Osteocyte (in vitro differentiated cells): ENCODE data around the gene BLCAP. TPM values are rescaled to one million over a fixed set of nuclear protein-coding genes. Genes with fewer than 3 reads are reported as not detected.

Experiments used
- DNase-seq: peaks from one replicate; pipeline ENCODE4 v3.0.0; 2021; ENCODE audit warnings: mixed read lengths; ENCODE audit not compliant: unreplicated experiment; ENCODE audit errors: extremely low spot score
- H3K27ac Mint-ChIP-seq: one replicate; pipeline ENCODE4 v1.8.0; 2021; ENCODE audit warnings: mild to moderate bottlenecking, mixed read lengths; ENCODE audit not compliant: unreplicated experiment
- H3K27me3 Mint-ChIP-seq: one replicate; pipeline ENCODE4 v1.8.0; 2021; ENCODE audit warnings: mixed read lengths; ENCODE audit not compliant: unreplicated experiment
- H3K36me3 Mint-ChIP-seq: one replicate; pipeline ENCODE4 v1.8.0; 2021; ENCODE audit warnings: mixed read lengths; ENCODE audit not compliant: unreplicated experiment
- H3K4me1 Mint-ChIP-seq: one replicate; pipeline ENCODE4 v1.8.0; 2021; ENCODE audit warnings: mixed read lengths; ENCODE audit not compliant: unreplicated experiment
- H3K4me3 Mint-ChIP-seq: one replicate; pipeline ENCODE4 v1.8.0; 2021; ENCODE audit warnings: mild to moderate bottlenecking, moderate library complexity, mixed read lengths; ENCODE audit not compliant: unreplicated experiment
- H3K9me3 Mint-ChIP-seq: one replicate; pipeline ENCODE4 v1.8.0; 2021; ENCODE audit warnings: mixed read lengths; ENCODE audit not compliant: unreplicated experiment
- CTCF ChIP-seq: fragments of 200-600 bp; sonication (generic); IDR thresholded peaks from 2 replicates; pipeline ENCODE4 v1.5.0; 2021; ENCODE audit warnings: antibody characterized with exemption, mild to moderate bottlenecking, moderate library complexity
- total RNA-seq: library from RNA; stranded (reverse); gene quantifications from 2 replicates; pipeline ENCODE4 v1.2.1, GENCODE V29; 2021

BLCAP gene
- total RNA-seq, 1 donor from 2014 or later = 74.5 TPM

- Mint-ChIP-seq H3K4me3 (no peak overlapping the region), H3K36me3 (no peaks in the 10 kb centered on the region), H3K9me3 (no peaks in the 10 kb centered on the region), H3K27me3 (peaks cover 49% of the 10 kb centered on the region), H3K4me1 (no peaks in the 10 kb centered on the region), H3K27ac (no peak overlapping the region)
- no peak for TF ChIP-seq CTCF
- DNase-seq = no peak
These were observed 12.3 kb upstream of the BLCAP start for GRCh38 chr20:37540001-37540400.

DNA sequence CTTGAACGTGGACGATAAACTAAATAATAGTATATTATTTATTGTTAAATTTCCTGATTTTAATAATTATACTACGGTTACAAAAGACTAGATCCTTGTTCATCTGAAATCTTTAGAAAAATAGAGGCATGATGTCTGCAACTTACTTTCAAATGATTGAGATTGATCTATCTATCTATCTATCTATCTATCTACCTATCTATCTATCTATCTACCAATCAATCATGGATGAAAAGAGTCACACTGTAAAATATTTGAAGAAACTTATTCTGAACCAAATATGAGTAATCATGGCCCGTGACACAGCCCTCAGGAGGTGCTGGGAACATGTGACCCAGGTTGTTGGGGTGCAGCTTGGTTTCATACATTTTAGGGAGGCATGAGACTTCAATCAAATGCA is 11.7 kb upstream of the BLCAP start:
- no peak overlapping the region for H3K27ac Mint-ChIP-seq
- H3K9me3 Mint-ChIP-seq = no peaks in the 10 kb centered on the region
- H3K4me3 Mint-ChIP-seq = no peak overlapping the region
- no peak for TF ChIP-seq CTCF
- DNase-seq = no peak
- H3K27me3 Mint-ChIP-seq = peaks cover 44% of the 10 kb centered on the region
- no peaks in the 10 kb centered on the region for H3K36me3 Mint-ChIP-seq
- no peaks in the 10 kb centered on the region for H3K4me1 Mint-ChIP-seq

GRCh38 chr20:37538003-37538402 is 10.3 kb upstream of the BLCAP start:
- peaks cover 42% of the 10 kb centered on the region for H3K27me3 Mint-ChIP-seq

DNA sequence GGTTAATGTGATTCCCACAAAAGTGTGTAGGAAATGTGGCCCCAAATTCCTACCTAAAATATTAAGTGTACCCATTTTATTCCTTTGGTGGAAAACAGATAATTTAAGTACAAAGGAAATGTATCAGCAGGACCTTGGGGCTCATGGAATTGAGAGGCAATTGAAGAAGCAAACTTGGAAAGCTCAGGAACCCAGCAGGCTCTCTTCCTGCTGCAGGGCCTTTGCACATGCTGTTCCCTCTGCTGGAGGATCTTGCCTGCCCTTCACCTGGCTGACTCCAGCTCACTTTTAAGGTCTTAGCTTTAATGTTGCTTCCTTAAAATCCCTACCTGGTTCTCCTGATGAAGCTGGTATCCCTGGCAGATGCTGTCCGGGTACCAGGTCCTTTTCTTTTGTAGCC is 9.8 kb upstream of the BLCAP start:
- no peak for TF ChIP-seq CTCF
- Mint-ChIP-seq H3K4me3 (no peak overlapping the region), H3K9me3 (no peaks in the 10 kb centered on the region), H3K27ac (no peak overlapping the region), H3K4me1 (peaks cover 1% of the 10 kb centered on the region), H3K27me3 (peaks cover 42% of the 10 kb centered on the region), H3K36me3 (no peaks in the 10 kb centered on the region)
- no peak for DNase-seq

More at GRCh38 chr20:37538003-37538402, 10.3 kb upstream of the BLCAP start:
- no peak for TF ChIP-seq CTCF
- H3K36me3 Mint-ChIP-seq = no peaks in the 10 kb centered on the region
- DNase-seq = no peak
- H3K4me1 Mint-ChIP-seq = peaks cover 1% of the 10 kb centered on the region
- H3K4me3 Mint-ChIP-seq = no peak overlapping the region
- H3K27ac Mint-ChIP-seq = no peak overlapping the region
- no peaks in the 10 kb centered on the region for H3K9me3 Mint-ChIP-seq

DNA sequence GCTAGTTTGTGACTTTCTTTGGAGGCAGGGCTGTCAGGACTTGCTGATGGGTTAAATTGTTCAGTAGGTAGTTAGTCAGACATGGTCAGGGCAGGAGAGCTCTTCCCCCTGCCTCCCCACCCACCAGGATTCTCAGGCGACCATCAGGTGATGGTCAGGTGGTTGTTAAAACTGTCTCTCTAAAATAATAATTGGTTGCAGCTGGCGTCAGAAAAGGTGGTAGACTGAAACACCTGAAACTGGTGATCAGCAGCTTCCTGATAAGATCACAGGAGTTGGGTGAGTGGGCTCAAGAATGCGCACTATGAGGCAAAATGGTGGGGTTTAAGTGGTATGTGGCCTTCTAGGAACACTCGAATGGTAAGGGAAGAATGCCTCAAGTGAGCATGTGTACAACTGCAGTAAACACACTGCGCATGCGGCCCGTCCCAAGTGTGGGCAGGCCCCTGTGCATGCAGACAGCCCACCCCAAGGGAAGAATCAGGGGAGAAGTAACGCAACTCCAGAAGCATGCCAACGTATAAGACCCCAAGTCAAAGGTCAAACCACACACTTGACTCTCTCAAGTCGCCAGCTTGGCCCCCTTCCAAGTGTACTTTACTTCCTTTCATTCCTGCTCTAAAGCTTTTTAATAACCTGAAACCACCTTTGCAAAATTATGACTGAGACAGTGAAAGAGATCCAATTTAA is 7.9 kb upstream of the BLCAP start:
- no peak for DNase-seq
- Mint-ChIP-seq H3K27ac (no peak overlapping the region), H3K27me3 (peaks cover 42% of the 10 kb centered on the region)

More for the DNA sequence above, 7.9 kb upstream of the BLCAP start:
- TF ChIP-seq CTCF = no peak
- H3K9me3 Mint-ChIP-seq = no peaks in the 10 kb centered on the region
- no peak overlapping the region for H3K4me3 Mint-ChIP-seq
- H3K36me3 Mint-ChIP-seq = no peaks in the 10 kb centered on the region
- H3K4me1 Mint-ChIP-seq = peaks cover 1% of the 10 kb centered on the region
